Stimulated activated CD8-positive, alpha-beta memory T cell treated with anti-CD3 and anti-CD28 coated beads, Interleukin-12 subunit alpha, Interleukin-12 subunit beta, amount 100 ng/mL, for 24 hours (primary cell): ENCODE measurements around the gene CKMT2.

Experiments used
- DNase-seq: peaks from one replicate; pipeline ENCODE4 v3.0.0-alpha.2; 2020; ENCODE audit errors: extremely low read depth

The CKMT2 gene

DNA sequence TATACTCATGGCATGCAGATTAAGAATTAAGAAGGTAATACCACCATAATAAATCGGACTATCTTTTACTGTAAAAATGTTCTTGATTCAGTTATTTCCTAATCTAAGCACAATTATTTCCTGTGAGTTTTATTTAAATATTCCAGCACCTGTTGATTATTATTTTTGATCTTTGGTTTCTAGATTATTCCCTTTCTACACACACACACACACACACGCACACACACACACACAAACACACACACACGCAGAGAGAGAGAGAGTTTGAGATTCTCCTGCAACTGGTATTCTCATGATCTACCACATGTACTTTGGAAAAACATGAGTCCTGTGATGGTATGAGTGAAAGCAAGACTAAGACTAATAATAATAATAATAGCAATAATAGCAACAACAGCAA is 17.0 kb upstream of the CKMT2 start:
- DNase-seq = no peak

DNA sequence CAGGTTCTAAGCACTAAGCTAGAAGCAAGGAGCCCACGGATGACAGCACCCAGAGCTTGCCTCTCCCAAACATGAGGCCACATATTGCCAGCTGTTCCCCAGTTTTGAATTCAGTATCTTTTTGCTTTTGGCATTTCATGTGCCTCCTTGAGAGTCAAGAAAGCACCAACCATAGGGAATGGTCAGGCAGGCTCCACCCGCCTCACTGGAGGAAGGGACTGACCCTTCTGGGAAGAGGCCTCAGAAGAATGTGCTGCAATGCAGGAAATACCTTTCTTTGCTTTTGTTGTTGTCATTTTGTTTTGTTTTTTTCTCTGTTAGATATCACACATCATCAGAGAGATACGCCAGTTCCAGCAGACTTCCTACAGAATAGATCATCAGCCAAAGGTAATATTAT is 13.7 kb upstream of the CKMT2 start:
- DNase-seq = no peak

DNA sequence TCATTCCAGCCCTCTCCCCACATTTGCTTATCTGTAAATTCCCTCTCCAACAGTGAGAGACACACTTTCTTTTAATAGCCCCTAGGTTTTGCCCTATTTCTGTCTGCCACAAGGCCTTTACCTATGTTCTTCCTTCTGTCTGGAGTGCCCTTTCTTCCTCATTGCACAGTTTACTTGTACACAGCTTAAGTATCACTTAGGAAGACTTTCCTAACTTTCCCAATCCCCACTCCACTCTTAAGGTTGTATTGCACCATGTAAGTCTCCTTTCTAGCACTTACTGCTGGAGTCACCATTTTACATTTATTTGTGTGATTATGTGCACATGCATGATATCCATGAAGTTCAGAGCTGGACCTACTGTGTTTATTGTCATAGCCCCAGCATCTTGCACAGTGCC is 10.8 kb upstream of the CKMT2 start:
- no peak for DNase-seq

DNA sequence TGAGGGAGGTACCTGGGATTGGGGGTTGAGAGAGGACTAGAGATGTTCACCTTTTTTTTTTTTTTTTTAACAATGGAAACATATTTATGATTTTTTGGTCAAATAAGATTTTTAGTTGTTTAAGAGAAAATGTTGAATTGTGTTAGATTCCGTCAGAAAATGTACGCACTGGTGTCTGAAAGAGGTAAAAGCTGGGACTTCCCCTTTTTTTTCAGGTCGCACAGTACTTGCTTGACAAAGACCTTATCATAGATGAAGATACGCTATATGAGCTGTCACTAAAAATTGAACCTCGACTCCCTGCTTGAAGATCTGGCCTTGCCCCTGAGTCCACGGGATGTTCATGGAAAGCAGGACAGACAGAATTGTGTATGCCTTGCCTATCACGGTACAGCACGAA is 7.7 kb upstream of the CKMT2 start:
- DNase-seq = no peak

DNA sequence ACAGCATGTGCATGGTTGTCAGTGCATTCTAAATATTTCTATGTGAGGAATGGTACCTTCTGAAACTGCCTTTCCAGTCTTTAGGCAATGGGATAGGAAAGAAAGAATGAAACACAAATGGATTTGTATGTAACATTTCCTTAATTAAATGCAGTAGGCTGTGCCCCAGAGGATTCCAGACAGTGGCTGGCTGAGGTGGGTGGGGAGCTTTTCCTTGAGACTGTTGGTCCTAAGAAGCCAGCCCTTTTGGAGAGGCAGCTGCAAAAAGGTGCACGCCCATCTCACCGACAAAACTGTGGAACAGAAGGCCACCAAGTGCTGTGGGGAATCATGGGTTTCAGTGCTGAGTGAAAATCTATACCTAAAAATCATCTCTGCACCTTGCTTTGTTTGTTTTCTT is 6.8 kb upstream of the CKMT2 start:
- DNase-seq = no peak

DNA sequence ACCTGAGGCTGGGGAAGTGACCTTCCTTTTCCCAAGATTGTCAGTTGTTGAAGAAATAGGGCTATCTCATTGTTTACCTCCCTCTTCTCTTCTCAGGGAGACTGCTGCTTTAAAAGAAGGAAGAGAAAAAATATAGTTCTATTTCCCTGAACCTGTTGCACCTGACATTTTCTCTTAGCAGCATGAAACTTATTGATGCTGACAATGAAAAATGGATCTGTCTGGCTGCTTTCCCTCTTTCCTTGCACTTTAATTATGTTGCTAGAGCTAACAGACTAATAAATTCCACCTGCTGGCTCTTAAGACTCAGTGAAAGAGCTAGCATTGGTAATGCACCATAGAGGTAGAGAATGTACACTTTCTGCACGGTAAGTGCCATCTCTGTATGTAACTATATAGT is 6.2 kb upstream of the CKMT2 start:
- no peak for DNase-seq

DNA sequence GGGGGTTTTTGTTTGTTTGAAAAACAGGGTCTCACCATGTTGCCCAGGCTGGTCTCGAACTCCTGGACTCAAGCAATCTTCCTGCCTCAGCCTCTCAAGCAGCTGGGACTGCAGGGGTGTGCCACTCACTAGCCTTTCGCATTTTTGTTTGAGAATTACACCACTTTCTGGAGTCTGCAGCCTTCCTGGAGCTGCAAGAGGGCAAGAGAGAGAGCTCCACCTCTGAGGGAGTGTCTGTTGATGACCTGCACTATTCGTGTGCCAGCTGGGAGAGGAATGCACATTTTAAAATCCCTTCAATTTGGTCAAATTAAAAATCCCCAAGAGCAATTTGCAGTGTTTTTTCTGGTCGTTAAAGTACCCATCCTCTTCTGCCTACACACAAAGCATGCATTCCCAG is 5.0 kb upstream of the CKMT2 start:
- DNase-seq = no peak

DNA sequence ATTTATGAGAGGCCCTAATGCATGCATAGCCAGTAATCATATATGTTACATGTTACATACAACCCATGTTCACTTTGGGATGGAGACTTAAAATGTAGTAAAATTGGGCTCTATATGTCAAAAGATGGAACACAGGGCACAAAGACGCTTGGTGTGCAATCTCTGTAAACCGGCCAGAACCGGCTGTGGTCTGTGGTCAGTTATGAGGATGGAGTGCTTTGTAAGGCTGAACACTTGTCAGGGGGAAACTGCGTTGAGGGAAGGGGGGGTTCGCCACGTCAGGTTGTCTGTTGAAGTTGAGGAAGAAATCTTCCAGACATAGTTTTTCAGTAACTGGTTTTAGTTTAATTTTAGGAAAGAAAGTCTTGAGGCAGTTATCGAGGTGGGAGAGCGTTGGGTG is 2.7 kb upstream of the CKMT2 start:
- DNase-seq = no peak

DNA sequence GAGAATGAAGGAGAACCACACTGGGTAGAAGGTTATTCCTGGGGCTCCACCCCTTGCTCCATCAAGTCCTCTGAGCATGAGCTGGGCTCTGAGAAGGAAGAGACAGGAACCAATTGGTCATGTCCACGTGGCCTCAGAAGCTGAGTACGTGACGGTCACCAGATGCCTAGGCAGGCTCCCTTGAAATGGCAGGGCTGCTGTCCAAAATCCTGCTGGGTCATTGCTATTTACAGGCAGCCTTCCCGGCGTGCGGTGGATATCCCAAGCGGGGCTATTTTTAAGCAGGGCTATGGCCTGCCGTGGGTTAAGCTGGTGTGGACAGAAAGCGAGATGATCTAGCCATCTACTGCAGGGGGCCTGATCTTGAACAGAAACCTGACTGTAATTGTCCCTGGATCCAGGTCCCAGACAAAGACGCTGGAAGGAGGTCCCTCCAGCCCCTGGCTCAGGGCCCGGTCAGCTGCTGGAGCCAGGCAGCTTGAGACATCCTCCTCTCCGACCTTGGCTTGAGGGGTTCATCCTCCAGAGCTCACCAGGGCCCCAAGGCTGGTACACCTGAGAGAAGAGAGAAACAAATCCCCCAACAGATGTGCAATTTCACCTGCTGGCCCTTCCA is 550 bp upstream of the CKMT2 start:
- no peak for DNase-seq

DNA sequence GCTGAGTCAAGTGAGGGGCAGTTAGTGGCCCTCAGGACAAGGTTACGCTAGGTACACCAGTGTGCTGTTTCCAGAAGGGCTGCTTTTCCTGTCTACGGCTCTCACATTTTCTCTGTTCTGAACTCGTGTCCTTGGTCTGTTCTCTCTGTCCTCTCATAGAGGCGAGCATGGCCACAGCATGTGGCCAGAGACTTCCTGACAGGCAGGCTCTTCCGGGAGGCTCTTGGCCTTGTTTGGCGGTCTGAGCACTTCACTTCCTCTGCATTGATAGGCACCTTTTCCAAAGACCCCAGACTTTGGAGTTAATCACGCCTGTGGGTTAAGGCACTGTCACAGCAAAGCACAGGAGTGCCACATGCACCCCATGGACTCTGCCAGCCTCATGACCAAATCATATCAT is 1.2 kb downstream of the CKMT2 start:
- no peak for DNase-seq

DNA sequence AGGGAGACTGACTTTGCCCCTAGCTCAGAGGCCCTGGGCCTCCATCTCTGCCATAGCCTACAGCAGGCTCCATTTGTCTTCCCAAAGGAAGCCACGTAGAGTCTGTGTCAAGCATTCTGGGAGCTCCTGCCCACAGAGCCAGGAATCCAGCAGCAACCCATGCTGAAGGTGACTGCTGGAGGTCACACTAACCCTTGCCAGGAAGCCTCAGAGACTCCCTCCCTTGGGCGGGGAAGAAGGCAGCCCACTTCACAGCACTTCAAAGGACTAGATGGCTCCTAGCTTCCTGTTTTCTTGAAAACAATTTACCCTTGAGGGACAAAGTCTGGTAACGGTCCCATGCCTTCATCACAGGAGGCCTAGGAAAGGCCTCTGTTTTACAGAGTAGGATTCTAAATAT is 1.7 kb downstream of the CKMT2 start:
- DNase-seq = no peak

DNA sequence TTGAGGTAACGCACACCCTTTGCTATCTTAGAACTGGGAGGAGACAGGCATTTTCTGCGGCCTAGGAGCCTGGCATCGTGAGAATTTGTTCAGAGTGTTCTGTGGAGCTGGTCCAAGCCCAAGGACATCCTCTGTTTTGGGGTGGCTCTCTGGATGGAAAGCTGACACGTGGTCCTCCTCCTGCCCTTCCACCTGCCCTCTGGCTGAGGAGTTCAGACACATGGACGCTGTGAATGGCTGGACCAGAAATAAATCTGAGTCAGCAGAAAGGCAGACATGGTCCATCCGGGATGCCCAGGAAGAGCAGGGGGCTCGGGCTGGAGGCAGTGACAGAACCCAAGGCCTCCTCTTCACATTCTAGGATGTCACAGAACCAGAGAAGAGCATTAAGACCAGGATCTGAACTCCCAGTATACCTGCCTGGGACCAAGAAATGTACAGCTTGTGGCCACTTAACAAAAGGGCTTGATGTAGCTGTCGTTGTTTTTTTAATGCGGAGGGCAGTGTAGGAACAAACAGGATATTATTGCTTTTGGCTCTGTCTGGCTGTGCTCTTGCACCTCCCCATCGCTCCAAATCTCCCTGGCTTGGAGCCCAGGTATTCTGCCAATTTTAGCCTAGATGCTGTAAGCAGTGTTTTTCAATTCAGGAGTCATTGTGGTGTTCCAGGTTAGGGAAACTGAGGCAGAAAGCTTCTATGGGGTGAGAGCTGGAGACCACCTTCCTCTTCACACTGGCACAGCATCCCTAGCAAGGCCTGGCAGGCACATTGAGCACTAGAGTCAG is 2.4 kb downstream of the CKMT2 start:
- DNase-seq = no peak

DNA sequence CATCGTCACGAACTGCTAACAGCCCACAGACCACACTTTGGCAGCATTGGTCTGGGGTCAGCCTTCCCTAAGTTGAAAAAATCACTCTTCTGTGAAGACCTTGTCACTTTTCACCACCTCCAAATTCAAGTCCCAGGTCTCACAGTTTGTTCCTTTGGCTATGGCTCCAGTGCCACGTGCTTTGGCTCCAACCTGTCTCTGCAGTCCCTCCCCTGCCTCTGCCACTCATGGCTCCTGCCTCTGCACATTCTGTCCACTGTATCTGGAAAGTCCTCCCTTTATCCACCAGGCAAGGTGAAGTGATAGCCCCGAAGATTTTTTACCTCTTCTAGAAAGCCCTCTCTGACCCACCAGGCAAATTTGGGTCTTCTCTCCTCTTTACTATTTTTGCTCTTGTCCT is 5.3 kb downstream of the CKMT2 start:
- no peak for DNase-seq

DNA sequence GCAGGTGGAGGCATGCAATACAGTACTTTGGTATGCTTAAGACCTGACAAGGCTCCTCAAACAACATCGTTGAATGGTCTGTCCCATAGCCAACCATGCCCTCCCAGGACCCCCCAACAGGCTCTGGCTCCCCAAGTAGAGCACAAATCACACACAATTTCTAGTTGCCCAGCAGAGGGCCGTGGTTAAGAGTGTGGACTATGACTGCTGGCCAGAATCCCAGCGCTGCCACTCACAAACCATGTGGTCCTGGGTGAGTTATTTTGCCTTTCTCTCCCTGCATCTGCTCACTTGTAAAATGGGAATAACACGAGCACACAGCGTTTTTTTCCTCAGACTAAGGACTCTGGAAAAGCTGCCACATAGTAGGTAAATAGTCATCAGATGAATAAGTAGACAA is 6.5 kb downstream of the CKMT2 start:
- no peak for DNase-seq

DNA sequence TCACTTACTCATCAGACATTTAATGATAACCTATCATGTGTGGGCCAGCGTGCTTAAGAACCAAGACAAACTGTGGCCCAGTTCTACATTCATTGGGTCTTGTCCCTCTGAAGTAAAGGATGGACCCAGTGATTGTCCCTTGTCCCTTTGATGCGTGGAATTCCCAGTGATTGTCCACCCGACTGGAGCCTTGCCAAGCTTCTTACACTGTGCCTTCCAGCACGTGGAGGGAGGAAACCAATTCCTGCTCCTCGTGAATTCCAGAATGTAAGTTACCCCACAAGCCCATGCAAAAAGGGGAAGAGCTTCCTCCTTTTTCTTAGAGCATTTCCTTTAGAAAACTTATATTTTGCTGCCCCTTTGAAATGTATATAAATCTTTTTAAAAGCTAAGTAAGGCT is 7.9 kb downstream of the CKMT2 start:
- no peak for DNase-seq

DNA sequence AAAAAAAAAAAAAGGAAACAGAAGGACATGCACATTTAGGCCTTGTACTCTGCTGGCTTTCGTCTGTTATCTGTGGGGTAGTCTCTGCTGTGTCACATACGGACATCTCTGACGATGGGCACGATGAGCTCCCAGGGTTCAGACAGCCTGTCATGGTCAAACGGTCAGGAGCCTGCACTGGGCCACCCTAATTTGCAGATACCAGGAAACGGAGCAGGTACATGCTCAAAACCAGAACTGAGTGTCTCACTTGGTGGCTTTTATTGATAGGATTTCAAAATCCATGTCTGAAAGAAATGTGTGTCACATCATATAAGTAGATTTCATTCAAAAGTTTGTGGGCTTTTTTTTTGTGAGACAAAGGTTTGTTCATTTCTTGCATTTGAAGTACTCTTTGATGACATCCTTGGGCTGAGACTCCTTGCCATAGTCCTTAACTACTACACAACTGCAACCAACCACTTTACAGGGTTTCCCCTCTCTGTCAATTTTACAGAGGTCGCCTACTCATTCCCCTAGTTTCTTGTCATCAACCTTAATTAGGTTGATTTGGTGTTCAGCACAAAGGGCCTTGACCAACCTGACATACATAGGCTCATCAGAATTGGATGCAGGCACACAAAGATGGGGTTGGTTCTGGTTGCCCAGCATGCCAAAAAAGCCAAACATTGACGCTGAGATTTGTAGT is 9.0 kb downstream of the CKMT2 start:
- no peak for DNase-seq

DNA sequence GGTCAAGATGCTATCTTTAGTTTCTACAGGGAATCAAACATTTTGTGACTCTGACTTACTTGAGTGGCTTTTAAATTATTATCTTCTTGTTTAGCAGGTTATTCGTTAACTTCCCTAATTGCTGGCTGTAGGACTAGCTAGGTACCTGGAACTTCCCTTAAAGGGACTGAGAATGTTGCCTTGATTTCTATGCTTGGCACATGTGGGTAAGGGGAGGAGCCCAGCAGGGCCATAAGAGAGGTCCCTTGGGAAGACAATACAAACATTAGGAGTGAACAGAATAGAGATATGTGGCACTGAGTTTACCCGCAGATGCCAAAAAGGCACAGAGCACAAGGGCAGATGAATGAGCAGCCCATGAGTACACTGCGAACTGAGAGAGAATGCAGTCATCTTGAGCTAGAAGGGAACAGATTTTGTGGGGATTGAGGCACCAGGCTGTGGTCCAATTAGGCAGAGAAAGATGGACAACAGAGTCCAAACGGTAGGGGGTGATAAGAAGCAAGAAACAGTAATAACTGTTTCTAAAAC is 9.8 kb downstream of the CKMT2 start:
- DNase-seq = no peak

DNA sequence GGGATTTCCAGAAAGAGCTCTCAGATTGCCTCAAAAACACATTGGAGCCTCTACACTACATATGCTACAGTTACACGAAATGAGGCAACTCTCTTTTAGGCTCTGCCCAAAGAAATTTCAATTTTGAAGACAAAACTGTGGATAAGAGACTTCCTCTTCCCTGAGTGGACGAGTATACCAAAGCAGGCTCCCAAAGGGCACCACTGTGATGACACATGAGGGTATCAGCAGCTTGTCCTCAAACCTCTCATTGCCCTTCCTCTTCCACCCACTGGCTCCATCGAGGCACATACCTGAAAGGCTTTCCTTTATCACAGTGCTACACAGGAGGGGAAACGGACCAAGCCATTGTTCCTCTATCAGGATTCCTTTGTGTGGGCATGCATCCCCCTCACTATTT is 11.3 kb downstream of the CKMT2 start:
- DNase-seq = no peak

DNA sequence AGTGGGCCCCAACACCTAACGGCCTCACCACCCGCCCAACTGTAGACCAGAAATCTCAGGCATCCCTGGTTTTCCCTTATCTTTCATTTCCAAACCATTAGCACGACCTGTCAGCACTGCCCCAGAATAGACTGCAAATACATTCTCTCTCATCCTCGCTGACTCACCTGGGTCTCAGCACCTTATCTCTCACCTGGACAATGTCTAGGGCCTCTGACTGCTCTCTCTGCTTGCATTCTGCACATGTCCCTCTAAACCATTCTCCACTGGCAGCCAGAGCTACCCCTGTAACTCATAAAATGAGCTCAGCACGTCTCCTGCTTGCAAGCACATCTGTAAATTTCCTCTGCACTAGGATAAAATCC is 12.7 kb downstream of the CKMT2 start:
- DNase-seq = no peak

DNA sequence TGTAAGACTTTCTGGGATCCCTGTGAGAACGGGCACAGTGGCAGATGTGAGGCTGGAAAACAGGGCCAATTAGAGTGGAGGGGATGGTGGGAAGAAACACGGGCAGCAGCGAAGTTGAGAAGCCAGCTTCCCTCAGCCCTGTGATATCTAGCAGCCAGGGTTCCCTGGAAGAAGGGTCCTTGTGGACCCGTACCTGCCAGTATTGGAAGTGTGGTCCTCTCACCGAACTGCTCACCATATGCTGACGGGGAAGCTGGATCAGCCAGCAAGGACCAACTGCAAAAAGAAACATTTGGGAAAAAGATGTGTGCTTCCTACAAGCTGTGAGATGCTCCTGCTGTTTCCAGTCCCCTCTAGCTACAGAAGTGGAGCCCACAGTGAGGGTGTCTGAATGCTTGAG is 13.6 kb downstream of the CKMT2 start:
- no peak for DNase-seq

DNA sequence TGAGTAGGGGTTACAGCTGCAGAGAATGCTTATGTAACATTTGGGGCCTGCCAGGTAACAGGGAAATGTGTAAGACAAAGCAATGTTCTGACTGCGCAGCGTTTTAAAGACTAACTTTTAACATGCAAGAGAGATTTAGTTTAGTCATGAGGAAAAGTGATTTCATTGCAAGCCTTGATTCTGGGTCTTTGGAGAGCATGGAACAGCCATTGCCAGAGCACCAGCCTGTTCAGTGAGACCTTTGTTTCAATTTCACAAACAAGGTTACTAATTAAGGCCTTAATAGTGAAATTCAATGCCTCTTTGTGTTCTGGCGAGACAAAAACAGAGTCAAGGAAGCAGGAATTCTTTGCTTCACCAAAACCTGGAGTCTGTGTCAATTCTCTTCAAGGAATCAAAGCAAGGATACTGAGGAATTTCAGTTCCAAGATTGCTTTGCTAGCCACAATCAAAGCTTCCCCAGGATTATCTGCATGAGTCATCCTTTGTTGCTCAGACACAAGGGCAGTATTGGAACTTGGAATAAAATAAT is 14.4 kb downstream of the CKMT2 start:
- DNase-seq = no peak

DNA sequence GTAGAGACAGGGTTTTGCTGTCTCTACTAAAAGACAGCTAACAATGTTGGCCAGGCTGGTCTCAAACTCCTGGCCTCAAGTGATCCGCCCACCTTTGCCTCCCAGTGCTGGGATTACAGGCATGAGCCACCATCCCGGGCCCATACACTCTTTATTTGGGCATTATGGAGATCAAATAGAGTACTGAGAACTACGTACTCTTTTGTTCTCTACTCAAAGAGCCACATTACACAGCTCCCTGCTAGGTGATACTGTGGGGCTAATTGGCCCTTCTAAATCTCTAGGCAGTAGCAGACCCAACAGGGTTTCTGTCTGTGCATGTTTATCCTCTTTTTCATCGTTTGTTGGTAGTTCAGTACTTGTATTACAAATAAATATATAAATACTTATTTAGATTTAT is 16.1 kb downstream of the CKMT2 start:
- DNase-seq = no peak

DNA sequence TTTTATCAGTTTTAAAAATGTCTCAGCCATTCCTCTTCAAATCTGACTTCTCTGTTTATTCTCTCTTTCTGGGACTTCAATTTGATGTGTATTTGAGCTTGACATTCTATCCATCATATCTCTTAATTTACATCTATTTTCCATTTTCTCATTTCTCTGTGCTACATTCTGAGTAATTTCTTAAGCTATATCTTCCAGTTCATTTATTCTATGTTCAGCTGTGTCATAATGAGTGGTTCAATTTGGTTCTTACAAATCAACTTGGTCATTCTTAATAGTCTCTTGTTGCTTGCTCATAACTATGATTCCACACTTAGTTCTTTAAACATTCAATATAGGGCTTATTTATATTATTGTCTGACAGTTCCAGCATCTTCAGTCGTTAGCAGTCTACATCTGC is 16.9 kb downstream of the CKMT2 start:
- DNase-seq = no peak
